MM.1S (cell line): ENCODE results near the gene SEMA4D.

ENCODE experiments used
- EZH2 ChIP-seq: fragments of 300-600 bp; sonication (generic); optimal IDR thresholded peaks from 2 replicates; pipeline ENCODE3; 2017; ENCODE audit warnings: low read depth, mild to moderate bottlenecking, antibody characterized with exemption, low read length, mixed read lengths
- TF ChIP-seq, protein P1 (sequence below): fragments of 300-600 bp; sonication (generic); IDR thresholded peaks from 2 replicates; pipeline ENCODE4 v1.5.1; 2016; ENCODE audit warnings: antibody characterized with exemption, low read length, mixed read lengths

DNA sequence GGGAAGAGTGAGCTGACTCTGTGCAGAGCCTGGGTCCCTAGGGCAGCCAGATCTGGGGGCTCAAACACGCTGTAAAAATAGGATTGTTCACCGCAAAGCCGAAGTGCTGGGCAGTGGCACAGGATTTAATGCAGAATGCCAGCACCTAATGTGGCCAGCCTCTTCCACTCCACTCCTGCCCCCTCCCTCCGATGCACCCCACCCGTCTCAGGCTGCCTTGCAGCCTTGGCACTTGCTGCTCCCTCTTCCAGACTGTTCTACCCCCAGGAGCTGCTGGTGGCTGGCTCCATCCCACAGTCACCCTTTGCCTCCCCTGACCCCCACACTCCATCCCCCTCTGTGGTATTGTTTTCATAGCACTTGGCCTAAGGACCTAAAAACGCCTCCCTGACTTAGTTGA is 86.2 kb downstream of the SEMA4D start:
- TF ChIP-seq, protein P1, sequence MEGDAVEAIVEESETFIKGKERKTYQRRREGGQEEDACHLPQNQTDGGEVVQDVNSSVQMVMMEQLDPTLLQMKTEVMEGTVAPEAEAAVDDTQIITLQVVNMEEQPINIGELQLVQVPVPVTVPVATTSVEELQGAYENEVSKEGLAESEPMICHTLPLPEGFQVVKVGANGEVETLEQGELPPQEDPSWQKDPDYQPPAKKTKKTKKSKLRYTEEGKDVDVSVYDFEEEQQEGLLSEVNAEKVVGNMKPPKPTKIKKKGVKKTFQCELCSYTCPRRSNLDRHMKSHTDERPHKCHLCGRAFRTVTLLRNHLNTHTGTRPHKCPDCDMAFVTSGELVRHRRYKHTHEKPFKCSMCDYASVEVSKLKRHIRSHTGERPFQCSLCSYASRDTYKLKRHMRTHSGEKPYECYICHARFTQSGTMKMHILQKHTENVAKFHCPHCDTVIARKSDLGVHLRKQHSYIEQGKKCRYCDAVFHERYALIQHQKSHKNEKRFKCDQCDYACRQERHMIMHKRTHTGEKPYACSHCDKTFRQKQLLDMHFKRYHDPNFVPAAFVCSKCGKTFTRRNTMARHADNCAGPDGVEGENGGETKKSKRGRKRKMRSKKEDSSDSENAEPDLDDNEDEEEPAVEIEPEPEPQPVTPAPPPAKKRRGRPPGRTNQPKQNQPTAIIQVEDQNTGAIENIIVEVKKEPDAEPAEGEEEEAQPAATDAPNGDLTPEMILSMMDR = no peak
- TF ChIP-seq EZH2 = no peak
